WTC11 (cell line): Measurements from ENCODE around the gene SRPX2. TPM values are rescaled to one million over a fixed set of nuclear protein-coding genes. Genes with fewer than 3 reads are reported as not detected.

Experiments
- ATAC-seq: fragments of 200-7000 bp; cut with Tn5 transposase; 2 replicates; pipeline ENCODE4 v1.10.0; 2021; ENCODE audit warnings: mild to moderate bottlenecking, moderate library complexity
- CTCF ChIA-PET: fragments of 300-600 bp; sonication (Branson Sonifier 250); formaldehyde crosslinking; loops from one replicate; lab custom pipeline; 2021; ENCODE audit warnings: antibody characterized with exemption; lab: Charles Lee
- POLR2A ChIA-PET: fragments of 350-600 bp; sonication (Branson Sonifier 250); formaldehyde crosslinking; loops from one replicate; lab custom pipeline; 2021; ENCODE audit warnings: antibody characterized with exemption; lab: Charles Lee
- DNase-seq: peaks from one replicate; pipeline ENCODE4 v3.0.0; 2021; ENCODE audit warnings: low spot score
- H3K27ac Mint-ChIP-seq: 2 replicates; pipeline ENCODE4 v1.8.0; 2021; ENCODE audit warnings: mixed read lengths
- H3K27me3 Mint-ChIP-seq: 2 replicates; pipeline ENCODE4 v1.8.0; 2021; ENCODE audit warnings: low read depth, mild to moderate bottlenecking, moderate library complexity, mixed read lengths
- H3K36me3 Mint-ChIP-seq: 2 replicates; pipeline ENCODE4 v1.8.0; 2021; ENCODE audit warnings: mixed read lengths
- H3K4me1 Mint-ChIP-seq: 2 replicates; pipeline ENCODE4 v1.8.0; 2022; ENCODE audit warnings: mixed read lengths
- H3K4me3 Mint-ChIP-seq: 2 replicates; pipeline ENCODE4 v1.8.0; 2021; ENCODE audit warnings: mild to moderate bottlenecking, moderate library complexity, mixed read lengths
- H3K9me3 Mint-ChIP-seq: 2 replicates; pipeline ENCODE4 v1.8.0; 2021; ENCODE audit warnings: mixed read lengths
- ELF4 ChIP-seq: sonication (generic); formaldehyde crosslinking; IDR thresholded peaks from 2 replicates; pipeline ENCODE4 v1.8.1; 2022; ENCODE audit warnings: low read depth, mild to moderate bottlenecking, moderate library complexity, missing genetic modification reagents
- EMX1 ChIP-seq: fragments of 250-450 bp; sonication (Bioruptor Pico); IDR thresholded peaks from 2 replicates; pipeline ENCODE4 v1.8.0; 2021; ENCODE audit warnings: mild to moderate bottlenecking
- ESRRA ChIP-seq: sonication (generic); formaldehyde crosslinking; IDR thresholded peaks from 2 replicates; pipeline ENCODE4 v1.8.1; 2022; ENCODE audit warnings: mild to moderate bottlenecking, missing genetic modification reagents, borderline replicate concordance
- GTF2I ChIP-seq: fragments of 250-450 bp; sonication (Bioruptor Pico); conservative IDR thresholded peaks from 2 replicates; pipeline ENCODE4 v1.4.0; 2021; ENCODE audit warnings: mild to moderate bottlenecking
- JAZF1 ChIP-seq: fragments of 250-450 bp; sonication (Bioruptor Pico); IDR thresholded peaks from 2 replicates; pipeline ENCODE4 v1.9.0; 2021; ENCODE audit warnings: moderate library complexity, mild to moderate bottlenecking, inconsistent platforms
- MXD4 ChIP-seq: fragments of 250-450 bp; sonication (Bioruptor Pico); IDR thresholded peaks from 2 replicates; pipeline ENCODE4 v1.8.0; 2021; ENCODE audit warnings: mild to moderate bottlenecking, moderate library complexity, borderline replicate concordance
- NFE2L1 ChIP-seq: sonication (generic); formaldehyde crosslinking; IDR thresholded peaks from 2 replicates; pipeline ENCODE4 v1.8.1; 2023; ENCODE audit warnings: missing genetic modification reagents
- NFYB ChIP-seq: sonication (generic); formaldehyde crosslinking; conservative IDR thresholded peaks from 2 replicates; pipeline ENCODE4 v1.8.0; 2022; ENCODE audit warnings: low read depth, missing genetic modification reagents
- RELA ChIP-seq: sonication (generic); formaldehyde crosslinking; IDR thresholded peaks from 2 replicates; pipeline ENCODE4 v1.8.1; 2022; ENCODE audit warnings: missing genetic modification reagents, mild to moderate bottlenecking, borderline replicate concordance
- RORB ChIP-seq: fragments of 250-450 bp; sonication (Bioruptor Pico); IDR thresholded peaks from 2 replicates; pipeline ENCODE4 v1.9.0; 2021; ENCODE audit warnings: mild to moderate bottlenecking
- SOX15 ChIP-seq: fragments of 250-450 bp; sonication (Bioruptor Pico); IDR thresholded peaks from 2 replicates; pipeline ENCODE4 v1.9.0; 2021; ENCODE audit warnings: mild to moderate bottlenecking
- TP53 ChIP-seq: sonication (generic); formaldehyde crosslinking; IDR thresholded peaks from 2 replicates; pipeline ENCODE4 v1.8.1; 2023; ENCODE audit warnings: mild to moderate bottlenecking, missing genetic modification reagents
- ZNF317 ChIP-seq: sonication (generic); formaldehyde crosslinking; IDR thresholded peaks from 2 replicates; pipeline ENCODE4 v1.8.1; 2023; ENCODE audit warnings: low read depth, mild to moderate bottlenecking, moderate library complexity, missing genetic modification reagents, borderline replicate concordance
- ZNF423 ChIP-seq: fragments of 250-450 bp; sonication (Bioruptor Pico); IDR thresholded peaks from 2 replicates; pipeline ENCODE4 v2.1.2; 2022; ENCODE audit warnings: mild to moderate bottlenecking, moderate library complexity
- ZNF512 ChIP-seq: sonication (generic); formaldehyde crosslinking; IDR thresholded peaks from 2 replicates; pipeline ENCODE4 v1.8.1; 2022; ENCODE audit warnings: missing genetic modification reagents, borderline replicate concordance
- total RNA-seq: library from RNA; stranded (reverse); gene quantifications from 3 replicates; pipeline ENCODE4 v1.2.3, GENCODE V29; 2021
- TF ChIP-seq, protein P1 (sequence below): fragments of 250-450 bp; sonication (Bioruptor Pico); conservative IDR thresholded peaks from 2 replicates; pipeline ENCODE4 v1.9.0; 2021; ENCODE audit warnings: mild to moderate bottlenecking
- TF ChIP-seq, protein P2 (sequence below): sonication (generic); formaldehyde crosslinking; IDR thresholded peaks from 2 replicates; pipeline ENCODE4 v1.8.1; 2022; ENCODE audit warnings: mild to moderate bottlenecking, moderate library complexity, missing genetic modification reagents
- TF ChIP-seq, protein P3 (sequence below): fragments of 200-600 bp; IDR thresholded peaks from 2 replicates; pipeline ENCODE4 v1.8.0; 2022; ENCODE audit warnings: antibody characterized with exemption
- TF ChIP-seq, protein P4 (sequence below): fragments of 250-450 bp; sonication (Bioruptor Pico); IDR thresholded peaks from 2 replicates; pipeline ENCODE4 v1.9.0; 2021; ENCODE audit warnings: mild to moderate bottlenecking
- TF ChIP-seq, protein P5 (sequence below): sonication (generic); formaldehyde crosslinking; IDR thresholded peaks from 2 replicates; pipeline ENCODE4 v1.8.1; 2023; ENCODE audit warnings: mild to moderate bottlenecking, missing genetic modification reagents
- TF ChIP-seq, protein P6 (sequence below): sonication (generic); formaldehyde crosslinking; IDR thresholded peaks from 2 replicates; pipeline ENCODE4 v1.8.0; 2022; ENCODE audit warnings: mild to moderate bottlenecking, missing genetic modification reagents

The SRPX2 gene
- total RNA-seq, 1 experiment from 2014 or later, result 0.24 TPM

- no peak for ATAC-seq
- Mint-ChIP-seq H3K9me3 (no peaks in the 10 kb centered on the region), H3K4me3 (no peak overlapping the region), H3K27ac (no peak overlapping the region), H3K27me3 (peaks cover 3% of the 10 kb centered on the region), H3K36me3 (no peaks in the 10 kb centered on the region), H3K4me1 (peaks cover 38% of the 10 kb centered on the region)
- POLR2A ChIA-PET, result no interaction called here
- CTCF ChIA-PET, result interaction anchor here (1.7 to 3.8 kb wide), 2 partner anchors 11 to 121 kb away, joined by 6 to 14 read pairs; partner anchors contain the start of gene TSPAN6
- no peak for DNase-seq
- no peak for TF ChIP-seq JAZF1 (CRISPR knock-in tag)
- TF ChIP-seq, protein P1, sequence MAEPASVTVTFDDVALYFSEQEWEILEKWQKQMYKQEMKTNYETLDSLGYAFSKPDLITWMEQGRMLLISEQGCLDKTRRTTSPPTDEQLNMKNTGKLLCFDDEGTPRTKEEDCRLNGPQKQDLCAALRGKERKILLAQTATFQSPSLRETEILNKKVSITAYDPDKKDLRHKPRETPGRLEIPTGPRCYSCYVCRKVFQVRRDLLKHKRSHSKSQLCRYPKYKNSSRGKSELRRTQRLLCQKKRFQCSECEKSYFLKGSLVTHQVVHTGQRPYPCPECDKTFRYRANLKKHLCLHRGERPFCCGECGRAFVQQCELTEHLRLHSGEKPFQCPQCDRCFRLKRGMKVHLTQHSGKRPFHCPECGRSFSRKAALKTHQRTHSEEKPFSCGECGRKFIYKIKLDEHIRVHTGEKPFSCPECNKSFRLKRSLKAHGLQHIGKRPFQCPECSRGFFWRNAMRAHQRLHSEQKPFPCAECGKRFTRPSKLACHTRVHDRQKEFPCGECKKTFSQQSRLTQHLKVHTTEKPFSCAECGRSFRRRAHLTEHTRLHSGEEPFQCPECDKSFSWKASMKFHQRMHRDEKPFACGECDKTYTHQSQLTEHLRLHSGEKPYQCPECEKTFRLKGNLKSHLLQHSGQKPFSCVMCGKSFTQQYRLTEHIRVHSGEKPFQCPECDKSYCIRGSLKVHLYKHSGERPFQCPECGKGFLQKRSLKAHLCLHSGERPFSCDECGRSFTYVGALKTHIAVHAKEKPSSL (CRISPR knock-in tag), result no peak
- no peak for TF ChIP-seq ZNF423 (CRISPR knock-in tag)
- TF ChIP-seq GTF2I (CRISPR knock-in tag), result no peak
- TF ChIP-seq, protein P2, sequence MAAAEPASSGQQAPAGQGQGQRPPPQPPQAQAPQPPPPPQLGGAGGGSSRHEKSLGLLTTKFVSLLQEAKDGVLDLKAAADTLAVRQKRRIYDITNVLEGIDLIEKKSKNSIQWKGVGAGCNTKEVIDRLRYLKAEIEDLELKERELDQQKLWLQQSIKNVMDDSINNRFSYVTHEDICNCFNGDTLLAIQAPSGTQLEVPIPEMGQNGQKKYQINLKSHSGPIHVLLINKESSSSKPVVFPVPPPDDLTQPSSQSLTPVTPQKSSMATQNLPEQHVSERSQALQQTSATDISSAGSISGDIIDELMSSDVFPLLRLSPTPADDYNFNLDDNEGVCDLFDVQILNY (CRISPR knock-in tag), result no peak
- no peak for TF ChIP-seq RORB (CRISPR knock-in tag)
- no peak for TF ChIP-seq TP53
- no peak for TF ChIP-seq EMX1 (CRISPR knock-in tag)
- TF ChIP-seq NFYB (CRISPR knock-in tag), result no peak
- no peak for TF ChIP-seq ELF4 (CRISPR knock-in tag)
- no peak for TF ChIP-seq SOX15 (CRISPR knock-in tag)
- TF ChIP-seq MXD4 (CRISPR knock-in tag), result no peak
- no peak for TF ChIP-seq RELA (CRISPR knock-in tag)
Measured at GRCh38 chrX:100647739-100648138, 3.7 kb downstream of the SRPX2 start.

DNA sequence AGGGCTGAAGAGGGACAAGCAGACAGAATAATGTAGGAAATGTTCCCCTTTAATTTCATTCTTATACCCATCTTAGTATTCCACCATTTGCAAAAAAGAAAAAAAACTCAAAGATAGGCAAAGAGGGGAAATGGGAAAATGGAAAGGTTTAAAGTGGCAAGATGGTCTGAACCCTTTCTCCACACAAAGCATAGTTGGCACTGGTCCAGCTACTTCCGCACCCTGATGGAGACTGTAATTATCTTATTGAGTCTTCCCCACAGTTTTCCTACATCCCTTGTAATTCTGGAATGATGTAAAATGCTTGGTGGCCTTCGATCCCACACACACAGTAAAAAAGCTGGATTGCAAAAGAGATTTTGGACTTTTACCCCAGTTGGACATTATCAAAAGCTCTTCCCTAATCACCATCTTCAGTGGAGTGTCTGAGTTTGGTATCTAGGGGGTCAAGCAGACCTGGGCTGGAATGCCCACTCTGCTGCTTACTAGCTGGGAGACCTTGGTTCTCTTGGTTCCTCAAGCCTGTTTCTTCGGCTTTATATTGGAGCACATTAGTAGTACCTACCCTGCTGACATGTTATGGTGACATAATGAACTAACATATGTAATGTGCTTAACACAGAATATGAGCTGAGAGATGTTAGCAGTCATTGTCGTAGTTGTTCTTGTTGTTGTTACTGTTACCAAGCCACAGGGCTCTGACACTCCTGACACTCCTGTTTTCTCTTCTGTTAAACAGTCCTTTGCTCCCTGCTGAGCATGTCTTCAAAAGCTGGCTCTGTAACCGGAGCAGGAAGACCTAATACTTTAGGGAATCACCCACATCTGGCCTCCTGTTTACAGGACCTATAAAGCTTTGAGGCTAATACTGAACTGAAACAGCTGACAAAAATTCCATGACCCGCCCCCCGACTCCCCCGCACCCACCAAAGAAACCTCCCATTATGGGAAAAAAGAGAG is 4.7 kb downstream of the SRPX2 start:
- TF ChIP-seq ESRRA (CRISPR knock-in tag), result no peak
- TF ChIP-seq ZNF317 (CRISPR knock-in tag), result no peak
- no peak for TF ChIP-seq RORB (CRISPR knock-in tag)
- TF ChIP-seq, protein P3, sequence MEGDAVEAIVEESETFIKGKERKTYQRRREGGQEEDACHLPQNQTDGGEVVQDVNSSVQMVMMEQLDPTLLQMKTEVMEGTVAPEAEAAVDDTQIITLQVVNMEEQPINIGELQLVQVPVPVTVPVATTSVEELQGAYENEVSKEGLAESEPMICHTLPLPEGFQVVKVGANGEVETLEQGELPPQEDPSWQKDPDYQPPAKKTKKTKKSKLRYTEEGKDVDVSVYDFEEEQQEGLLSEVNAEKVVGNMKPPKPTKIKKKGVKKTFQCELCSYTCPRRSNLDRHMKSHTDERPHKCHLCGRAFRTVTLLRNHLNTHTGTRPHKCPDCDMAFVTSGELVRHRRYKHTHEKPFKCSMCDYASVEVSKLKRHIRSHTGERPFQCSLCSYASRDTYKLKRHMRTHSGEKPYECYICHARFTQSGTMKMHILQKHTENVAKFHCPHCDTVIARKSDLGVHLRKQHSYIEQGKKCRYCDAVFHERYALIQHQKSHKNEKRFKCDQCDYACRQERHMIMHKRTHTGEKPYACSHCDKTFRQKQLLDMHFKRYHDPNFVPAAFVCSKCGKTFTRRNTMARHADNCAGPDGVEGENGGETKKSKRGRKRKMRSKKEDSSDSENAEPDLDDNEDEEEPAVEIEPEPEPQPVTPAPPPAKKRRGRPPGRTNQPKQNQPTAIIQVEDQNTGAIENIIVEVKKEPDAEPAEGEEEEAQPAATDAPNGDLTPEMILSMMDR, result no peak
- no peak for TF ChIP-seq ZNF512
- TF ChIP-seq, protein P4, sequence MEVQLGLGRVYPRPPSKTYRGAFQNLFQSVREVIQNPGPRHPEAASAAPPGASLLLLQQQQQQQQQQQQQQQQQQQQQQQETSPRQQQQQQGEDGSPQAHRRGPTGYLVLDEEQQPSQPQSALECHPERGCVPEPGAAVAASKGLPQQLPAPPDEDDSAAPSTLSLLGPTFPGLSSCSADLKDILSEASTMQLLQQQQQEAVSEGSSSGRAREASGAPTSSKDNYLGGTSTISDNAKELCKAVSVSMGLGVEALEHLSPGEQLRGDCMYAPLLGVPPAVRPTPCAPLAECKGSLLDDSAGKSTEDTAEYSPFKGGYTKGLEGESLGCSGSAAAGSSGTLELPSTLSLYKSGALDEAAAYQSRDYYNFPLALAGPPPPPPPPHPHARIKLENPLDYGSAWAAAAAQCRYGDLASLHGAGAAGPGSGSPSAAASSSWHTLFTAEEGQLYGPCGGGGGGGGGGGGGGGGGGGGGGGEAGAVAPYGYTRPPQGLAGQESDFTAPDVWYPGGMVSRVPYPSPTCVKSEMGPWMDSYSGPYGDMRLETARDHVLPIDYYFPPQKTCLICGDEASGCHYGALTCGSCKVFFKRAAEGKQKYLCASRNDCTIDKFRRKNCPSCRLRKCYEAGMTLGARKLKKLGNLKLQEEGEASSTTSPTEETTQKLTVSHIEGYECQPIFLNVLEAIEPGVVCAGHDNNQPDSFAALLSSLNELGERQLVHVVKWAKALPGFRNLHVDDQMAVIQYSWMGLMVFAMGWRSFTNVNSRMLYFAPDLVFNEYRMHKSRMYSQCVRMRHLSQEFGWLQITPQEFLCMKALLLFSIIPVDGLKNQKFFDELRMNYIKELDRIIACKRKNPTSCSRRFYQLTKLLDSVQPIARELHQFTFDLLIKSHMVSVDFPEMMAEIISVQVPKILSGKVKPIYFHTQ (CRISPR knock-in tag), result no peak
- no peak for TF ChIP-seq NFE2L1 (CRISPR knock-in tag)
- TF ChIP-seq, protein P5, sequence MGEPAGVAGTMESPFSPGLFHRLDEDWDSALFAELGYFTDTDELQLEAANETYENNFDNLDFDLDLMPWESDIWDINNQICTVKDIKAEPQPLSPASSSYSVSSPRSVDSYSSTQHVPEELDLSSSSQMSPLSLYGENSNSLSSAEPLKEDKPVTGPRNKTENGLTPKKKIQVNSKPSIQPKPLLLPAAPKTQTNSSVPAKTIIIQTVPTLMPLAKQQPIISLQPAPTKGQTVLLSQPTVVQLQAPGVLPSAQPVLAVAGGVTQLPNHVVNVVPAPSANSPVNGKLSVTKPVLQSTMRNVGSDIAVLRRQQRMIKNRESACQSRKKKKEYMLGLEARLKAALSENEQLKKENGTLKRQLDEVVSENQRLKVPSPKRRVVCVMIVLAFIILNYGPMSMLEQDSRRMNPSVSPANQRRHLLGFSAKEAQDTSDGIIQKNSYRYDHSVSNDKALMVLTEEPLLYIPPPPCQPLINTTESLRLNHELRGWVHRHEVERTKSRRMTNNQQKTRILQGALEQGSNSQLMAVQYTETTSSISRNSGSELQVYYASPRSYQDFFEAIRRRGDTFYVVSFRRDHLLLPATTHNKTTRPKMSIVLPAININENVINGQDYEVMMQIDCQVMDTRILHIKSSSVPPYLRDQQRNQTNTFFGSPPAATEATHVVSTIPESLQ (CRISPR knock-in tag), result no peak
- TF ChIP-seq, protein P6, sequence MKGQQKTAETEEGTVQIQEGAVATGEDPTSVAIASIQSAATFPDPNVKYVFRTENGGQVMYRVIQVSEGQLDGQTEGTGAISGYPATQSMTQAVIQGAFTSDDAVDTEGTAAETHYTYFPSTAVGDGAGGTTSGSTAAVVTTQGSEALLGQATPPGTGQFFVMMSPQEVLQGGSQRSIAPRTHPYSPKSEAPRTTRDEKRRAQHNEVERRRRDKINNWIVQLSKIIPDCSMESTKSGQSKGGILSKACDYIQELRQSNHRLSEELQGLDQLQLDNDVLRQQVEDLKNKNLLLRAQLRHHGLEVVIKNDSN, result no peak
- TF ChIP-seq JAZF1 (CRISPR knock-in tag), result no peak
- TF ChIP-seq ZNF423 (CRISPR knock-in tag), result no peak
- H3K27ac Mint-ChIP-seq, result no peak overlapping the region

More for the DNA sequence above, 4.7 kb downstream of the SRPX2 start:
- Mint-ChIP-seq H3K4me1 (peaks cover 38% of the 10 kb centered on the region), H3K4me3 (0 out of 2 replicates have a peak overlapping the region, but pooled peaks have one; percentile 6), H3K27me3 (peaks cover 3% of the 10 kb centered on the region), H3K9me3 (no peaks in the 10 kb centered on the region), H3K36me3 (no peaks in the 10 kb centered on the region)
- ATAC-seq (peak; percentile 37; the same call in 1 of the 2 replicates), DNase-seq (no peak)
- CTCF ChIA-PET, result interaction anchor here (0.5 to 3.8 kb wide), 7 partner anchors 11 to 120 kb away, joined by 3 to 14 read pairs (median 4); partner anchors contain the start of gene TSPAN6
- POLR2A ChIA-PET, result no interaction called here
